GM15510 (cell line): ENCODE measurements around the gene SLBP.
A peak's percentile ranks its signal among the peaks of the same experiment; 100 is the strongest.

ENCODE experiments used
- POLR2A ChIP-seq: IDR thresholded peaks from 3 replicates; pipeline ENCODE4 v1.6.1; 2011; ENCODE audit warnings: borderline replicate concordance; ENCODE audit not compliant: insufficient read length; ENCODE audit errors: extremely low read depth

SLBP gene

GRCh38 chr4:1684506-1685234, 27.4 kb downstream of the SLBP start:
- no peak for TF ChIP-seq POLR2A

- peak; percentile 68 for TF ChIP-seq POLR2A
These were observed 28.2 kb downstream of the SLBP start, which contains the start of gene FAM53A for GRCh38 chr4:1683736-1684505. Gene FAM53A, minus strand, starts transcription at chr4:1684313. Its CDS starts 15,572 bp downstream, at chr4:1668741.

GRCh38 chr4:1683261-1683735, 28.8 kb downstream of the SLBP start:
- TF ChIP-seq POLR2A, result no peak

- TF ChIP-seq POLR2A, result no peak
These were observed 29.3 kb downstream of the SLBP start for GRCh38 chr4:1682860-1683259.

- TF ChIP-seq POLR2A, result no peak
These were observed 33.9 kb downstream of the SLBP start for GRCh38 chr4:1678244-1678643.

GRCh38 chr4:1676605-1677525, 35.3 kb downstream of the SLBP start:
- TF ChIP-seq POLR2A, result no peak

GRCh38 chr4:1675802-1676137, 36.3 kb downstream of the SLBP start:
- no peak for TF ChIP-seq POLR2A

GRCh38 chr4:1675136-1675801, 36.9 kb downstream of the SLBP start:
- TF ChIP-seq POLR2A, result no peak

GRCh38 chr4:1674682-1675081, 37.4 kb downstream of the SLBP start:
- TF ChIP-seq POLR2A, result no peak

GRCh38 chr4:1673671-1674070, 38.4 kb downstream of the SLBP start:
- TF ChIP-seq POLR2A, result no peak

GRCh38 chr4:1670279-1670678, 41.8 kb downstream of the SLBP start:
- TF ChIP-seq POLR2A, result no peak

- TF ChIP-seq POLR2A, result no peak
These were observed 42.3 kb downstream of the SLBP start for GRCh38 chr4:1669850-1670249.

- TF ChIP-seq POLR2A, result no peak
These were observed 42.8 kb downstream of the SLBP start for GRCh38 chr4:1669270-1669669.

GRCh38 chr4:1668488-1668840, 43.7 kb downstream of the SLBP start:
- TF ChIP-seq POLR2A, result no peak
